ENCODE data around the gene BMP8B. TPM values are rescaled to one million over a fixed set of nuclear protein-coding genes. Genes with fewer than 3 reads are reported as not detected.
"Not testable (repeated sequence)": the region's sequence is repeated elsewhere in the genome, so short reads cannot be mapped to it uniquely, and the experiment has no call there.

BMP8B gene
- total RNA-seq, 1 experiment from 2014 or later, result 1.7 TPM

DNA sequence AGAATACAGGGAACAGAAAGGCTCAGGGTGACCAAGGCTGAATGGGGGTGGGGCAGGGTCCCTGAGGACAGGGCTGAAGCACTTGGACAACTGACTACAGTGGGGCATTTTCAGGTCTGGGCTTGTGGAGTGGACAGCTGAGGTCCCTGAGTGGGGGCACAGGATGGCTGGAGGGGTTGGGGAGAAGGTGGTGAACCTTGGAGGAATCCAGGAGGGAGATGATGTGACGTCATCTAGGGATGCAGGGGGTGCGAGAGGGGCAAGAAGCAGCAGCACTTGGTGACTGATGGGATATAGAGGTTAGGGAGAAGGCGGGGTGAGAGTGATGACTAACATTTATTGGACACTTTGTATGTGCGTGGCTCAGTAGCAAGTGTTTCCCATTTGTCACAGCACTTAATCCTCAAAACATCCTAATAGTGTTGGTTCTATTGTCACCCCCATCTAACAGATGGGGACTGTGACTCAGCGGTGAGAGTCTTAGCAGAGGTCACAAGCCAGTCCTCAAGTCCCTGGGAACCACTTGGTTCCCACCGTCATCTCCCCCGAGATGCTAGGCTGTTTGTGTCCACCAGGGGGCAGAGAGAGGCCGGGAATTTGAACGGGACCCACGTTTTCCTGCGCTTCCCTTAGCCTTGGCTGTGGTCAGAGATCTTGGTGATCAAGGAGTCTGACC lies 27.9 kb upstream of the BMP8B start:
- DNase-seq (ENCODE audit: extremely low read depth, low read depth), result peak; percentile 47

DNA sequence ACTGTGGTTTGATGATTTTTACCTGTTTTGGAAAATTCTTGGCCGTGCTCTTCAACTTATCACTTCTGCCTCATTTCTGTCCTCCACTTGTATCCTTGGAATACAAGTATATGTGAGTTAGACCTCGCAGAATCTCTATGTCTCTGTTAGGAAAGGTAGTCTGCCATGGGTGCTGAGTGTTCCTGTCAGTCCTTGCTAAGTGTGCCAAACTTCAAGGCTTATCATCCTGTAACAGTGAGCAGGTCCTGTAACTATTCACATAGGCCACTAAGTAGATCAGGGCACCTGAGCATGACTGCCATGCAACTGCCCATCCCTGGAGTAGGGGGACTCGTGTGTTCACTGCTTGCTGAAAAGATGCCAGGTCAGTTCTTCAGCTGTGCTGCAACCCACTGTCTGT lies 24.2 kb upstream of the BMP8B start:
- no peak for DNase-seq (ENCODE audit: extremely low read depth, low read depth)

DNA sequence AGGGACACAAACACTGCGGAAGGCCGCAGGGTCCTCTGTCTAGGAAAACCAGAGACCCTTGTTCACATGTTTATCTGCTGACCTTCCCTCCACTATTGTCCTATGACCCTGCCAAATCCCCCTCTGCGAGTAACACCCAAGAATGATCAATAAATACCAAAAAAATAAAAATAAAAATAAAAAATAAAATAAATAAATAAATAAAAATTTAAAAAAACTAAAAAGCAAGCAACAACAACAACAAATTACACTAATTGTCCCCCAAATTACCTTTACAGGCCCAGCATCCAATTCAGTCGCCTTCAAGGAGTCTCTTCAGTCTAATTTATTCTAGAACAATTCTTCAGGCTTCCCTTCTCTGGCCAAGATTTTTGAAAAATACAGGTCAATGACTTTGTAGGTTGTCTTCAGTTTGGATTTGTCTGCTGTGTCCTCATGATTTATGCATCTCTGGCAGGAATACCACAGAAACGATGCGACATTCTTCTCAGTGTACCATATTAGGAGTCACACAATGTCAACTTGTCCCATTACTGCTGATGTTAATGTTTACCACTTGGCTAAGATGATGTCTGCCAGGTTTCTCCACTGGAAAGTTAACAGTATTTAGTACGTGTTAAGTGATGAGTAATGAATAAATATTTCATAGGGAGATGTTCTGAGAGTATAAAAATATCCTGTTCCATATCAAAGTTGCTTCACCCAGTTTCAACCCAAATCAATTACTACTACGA lies 20.3 kb upstream of the BMP8B start:
- no peak for DNase-seq (ENCODE audit: extremely low read depth, low read depth)

DNA sequence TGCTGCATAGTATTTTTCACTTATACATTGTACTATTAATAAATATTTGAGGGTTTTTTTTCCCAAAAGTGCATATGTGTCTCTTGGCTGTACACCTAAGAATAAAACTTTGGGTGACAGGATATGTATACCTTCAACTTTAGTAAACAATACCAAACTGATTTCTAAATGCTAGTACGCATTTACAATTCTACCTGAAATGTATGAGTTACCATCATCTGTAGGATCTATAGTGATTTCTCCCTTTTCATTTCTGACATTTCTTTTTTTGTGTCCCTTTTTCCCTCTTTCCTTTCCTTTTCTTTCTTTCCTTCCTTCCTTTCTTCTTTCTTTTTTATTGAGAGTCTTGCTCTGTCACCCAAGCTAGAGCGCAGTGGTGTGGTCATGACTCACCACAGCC lies 16.7 kb upstream of the BMP8B start:
- DNase-seq (ENCODE audit: extremely low read depth, low read depth), result no peak

DNA sequence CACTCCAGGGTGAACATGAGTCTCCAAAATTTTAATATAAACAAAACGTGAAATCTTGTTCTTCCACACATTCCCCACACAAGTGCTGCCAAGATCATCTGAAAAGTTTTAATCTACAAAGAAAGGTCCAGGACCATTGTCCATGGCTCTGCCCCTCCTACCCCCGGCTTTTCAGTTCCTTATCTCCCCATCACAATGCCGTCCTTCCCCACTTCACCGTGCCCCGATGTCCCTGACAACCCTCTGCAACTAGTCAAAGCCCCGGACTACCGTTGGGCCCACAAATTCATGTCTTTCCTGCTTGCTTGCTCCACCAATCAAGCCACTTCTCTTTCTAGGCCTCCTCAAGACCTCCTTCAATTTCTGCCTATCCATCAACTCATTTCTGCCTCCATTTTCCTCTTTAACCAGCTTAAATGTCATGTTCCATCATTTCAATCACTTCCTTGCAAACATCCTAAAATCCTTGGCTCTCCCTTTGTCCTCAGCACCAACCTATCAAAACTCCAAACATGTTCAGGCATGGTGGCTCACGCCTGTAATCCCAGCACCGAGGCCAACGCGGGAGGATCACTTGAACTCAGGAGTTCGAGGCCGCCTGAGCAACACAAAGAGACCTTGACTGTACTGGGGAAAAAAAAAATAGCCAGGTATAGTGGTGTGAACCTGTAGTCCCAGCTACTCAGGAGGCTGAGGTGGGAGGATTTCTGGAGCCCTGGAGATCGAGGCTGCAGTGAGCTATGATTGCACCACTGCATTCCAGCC lies 14.0 kb upstream of the BMP8B start:
- DNase-seq (ENCODE audit: extremely low read depth, low read depth), result no peak

DNA sequence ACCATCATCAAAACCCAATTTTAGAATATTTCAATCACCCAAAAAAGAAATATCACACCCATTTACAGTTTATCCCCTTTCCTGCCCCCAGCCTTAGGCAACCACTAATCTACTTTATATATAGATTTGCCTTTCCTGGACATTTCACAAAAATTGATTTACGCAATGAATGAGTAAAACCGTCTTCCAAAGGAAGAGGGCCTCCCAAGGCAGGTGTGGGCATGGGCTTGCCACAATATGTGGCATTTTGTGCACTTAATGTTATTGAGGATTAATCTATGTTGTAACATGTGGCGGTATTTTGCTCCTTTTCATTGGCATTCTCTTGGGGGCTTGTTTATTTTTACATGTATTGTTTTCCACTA lies 11.8 kb upstream of the BMP8B start:
- DNase-seq (ENCODE audit: extremely low read depth, low read depth), result no peak

DNA sequence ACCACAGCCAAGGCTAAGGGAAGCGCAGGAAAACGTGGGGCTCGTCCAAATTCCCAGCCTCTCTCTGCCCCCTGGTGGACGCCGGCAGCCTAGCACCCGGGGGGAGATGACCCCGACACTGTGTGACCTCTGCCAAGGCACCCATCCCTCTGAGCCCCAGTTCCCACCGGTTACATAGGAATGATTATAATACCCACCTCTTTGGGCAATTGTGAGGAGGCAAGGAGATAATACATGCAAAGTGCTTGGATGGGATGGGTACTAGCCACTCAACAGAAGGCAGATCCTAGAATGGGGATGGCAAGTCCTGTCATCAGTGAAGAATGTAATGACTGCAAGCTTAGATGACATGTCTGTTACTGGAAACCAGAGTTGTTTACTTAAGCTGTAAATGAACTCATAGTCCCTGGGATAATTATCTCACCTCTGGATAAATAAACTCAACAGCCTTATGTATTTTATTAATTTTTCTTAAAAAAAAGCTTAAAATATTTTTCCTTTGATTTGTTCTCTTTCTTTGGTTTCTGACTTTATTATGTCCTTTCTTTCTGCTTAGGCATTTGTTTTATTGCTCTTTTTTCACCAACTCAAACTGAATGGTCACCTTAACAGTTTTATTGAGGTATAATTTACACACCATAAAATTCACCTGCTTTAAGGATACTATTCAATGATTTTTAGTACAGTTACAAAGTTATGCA lies 11.3 kb upstream of the BMP8B start:
- peak; percentile 57 for DNase-seq (ENCODE audit: extremely low read depth, low read depth)

DNA sequence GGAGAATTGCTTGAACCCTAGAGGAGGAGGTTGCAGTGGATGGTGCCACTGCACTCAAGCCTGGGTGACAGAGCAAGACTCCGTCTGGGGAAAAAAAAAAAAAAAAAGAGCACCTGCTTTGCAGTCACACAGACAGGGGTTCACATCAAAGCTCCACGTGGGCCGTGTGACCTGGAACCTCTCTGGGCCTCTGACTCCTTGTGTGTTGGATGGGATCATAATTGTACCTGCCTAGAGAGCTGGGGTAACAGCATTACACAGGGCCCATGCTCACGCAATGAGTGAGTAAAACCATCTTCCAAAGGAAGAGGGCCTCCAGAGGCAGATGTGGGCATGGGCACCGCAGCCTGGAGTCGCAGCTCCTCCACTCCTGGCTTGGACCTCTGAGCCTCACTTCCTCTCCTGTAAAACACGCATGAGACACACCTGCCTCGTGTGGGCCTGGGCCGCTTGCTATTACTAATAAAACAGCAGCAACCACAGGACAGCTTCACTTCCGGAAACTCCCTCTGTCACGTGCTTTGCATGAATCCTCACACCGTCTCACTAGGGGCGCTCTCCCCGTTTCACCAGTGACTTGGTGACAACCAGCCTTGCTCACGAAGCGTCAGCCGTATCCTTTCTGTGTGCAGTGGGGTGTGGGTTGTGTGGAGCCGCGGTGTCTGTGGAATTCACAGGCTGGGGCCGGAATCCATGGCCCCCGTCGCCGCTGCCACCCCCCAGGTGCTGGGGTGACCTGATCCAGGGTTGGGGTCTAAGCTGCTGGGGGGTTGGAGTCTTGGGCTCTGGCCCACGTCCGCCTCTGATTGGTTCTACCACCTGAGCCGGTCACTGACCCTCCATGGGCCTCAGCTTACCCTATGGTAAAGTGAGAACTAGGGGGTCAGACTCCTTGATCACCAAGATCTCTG lies 10.4 kb upstream of the BMP8B start:
- peak; percentile 86 for DNase-seq (ENCODE audit: extremely low read depth, low read depth)

DNA sequence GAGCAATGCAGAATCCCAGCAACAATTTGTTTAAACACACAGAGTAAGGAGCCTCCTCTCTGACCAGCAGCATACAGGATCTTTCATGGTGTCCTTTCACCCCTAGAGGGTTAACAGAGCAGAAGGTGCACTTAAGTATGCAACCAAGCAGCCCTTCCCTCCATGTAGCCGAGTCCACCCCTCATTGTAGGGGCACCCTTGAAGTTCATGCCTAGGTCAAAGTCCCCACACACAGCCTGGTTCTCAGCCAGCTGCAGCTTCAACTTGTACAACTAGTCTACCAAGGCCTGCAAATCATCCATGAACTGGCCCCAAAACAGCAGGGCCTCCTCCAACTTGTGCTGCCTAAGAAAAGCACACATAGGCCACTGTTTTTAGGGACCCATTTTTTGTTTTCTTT lies 7.0 kb upstream of the BMP8B start:
- no peak for DNase-seq (ENCODE audit: extremely low read depth, low read depth)

DNA sequence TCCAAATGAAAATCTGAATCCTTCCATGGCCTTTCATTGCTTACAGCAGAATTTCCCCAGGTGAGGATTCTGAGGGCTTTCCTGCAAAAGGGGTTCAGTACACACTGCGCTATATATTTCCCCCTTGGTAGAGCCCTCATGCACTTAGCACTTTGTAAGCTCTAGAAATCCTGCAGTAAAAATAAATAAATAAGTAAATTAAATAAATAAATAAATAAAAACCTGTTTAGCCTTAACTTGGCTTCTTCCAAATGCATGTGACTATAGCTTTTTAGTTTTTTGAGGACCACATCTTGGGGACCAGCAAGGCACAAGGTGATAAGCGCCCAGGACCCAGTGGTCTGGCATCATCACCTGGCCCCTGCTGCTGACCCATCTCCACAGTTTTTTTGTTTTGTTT lies 3.2 kb upstream of the BMP8B start:
- DNase-seq (ENCODE audit: extremely low read depth, low read depth), result no peak

DNA sequence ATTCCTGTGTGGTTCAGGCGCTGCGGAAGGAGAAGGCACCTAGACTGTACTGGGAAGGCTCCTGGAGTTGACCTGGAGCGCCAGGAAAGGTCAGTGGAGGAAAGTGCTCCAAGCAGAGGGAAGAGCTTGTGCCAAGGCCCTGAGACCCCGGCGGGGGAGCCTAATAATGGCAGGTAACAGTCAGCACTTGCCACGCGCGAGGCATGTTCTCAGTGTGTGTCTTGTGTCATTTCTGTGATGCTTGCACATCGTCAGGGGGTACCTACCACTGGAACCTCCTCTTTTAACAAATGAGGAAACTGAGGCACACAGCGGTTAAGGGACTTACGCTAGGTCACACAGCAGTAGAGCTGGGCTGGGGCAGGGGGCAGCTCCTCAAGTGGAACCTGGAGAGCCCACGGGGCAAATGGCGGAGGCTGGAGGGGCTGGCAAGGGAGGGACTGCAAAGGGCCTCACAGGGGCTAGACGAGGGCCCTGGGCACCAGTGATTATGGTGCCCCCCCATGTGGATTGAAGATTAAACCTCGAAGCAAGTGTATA lies 976 bp upstream of the BMP8B start:
- no peak for DNase-seq (ENCODE audit: extremely low read depth, low read depth)

DNA sequence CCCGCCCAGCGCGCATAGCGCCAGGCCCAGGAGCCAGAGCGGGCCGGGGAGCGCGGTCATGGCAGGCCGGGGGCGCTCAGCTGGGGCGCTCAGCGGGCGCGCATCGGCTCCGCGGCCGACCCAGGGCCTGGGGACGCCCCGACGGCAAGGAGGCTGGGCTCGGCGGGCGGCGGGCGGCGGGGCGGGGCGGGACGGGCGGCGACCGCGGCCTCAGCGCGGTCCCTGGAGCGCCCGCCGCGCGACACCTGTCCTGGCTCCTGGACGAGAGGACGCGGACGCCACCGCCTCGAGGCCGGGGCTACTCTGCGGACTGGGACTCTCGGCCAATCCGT lies 273 bp downstream of the BMP8B start:
- DNase-seq (ENCODE audit: extremely low read depth, low read depth), result no peak

DNA sequence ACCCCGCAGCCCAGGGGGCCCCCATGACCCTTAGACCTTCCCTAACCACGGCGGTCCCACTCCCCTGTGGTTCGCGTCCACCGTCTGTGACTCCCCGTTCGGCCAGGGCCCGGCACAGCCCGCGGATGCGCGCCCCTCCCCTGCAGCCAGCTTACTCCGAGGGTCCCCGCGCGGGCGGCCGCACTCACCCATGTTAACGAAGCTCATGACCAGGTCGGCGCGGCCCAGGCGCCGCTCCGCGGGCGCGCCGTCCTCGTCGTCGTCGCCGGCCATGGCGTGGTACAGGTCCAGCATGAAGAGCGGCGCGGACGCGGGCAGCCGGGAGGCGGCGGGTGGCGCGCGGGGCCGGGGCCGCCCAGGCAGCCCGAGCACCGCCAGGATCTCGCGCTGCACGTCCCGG lies 701 bp downstream of the BMP8B start:
- not testable (repeated sequence) for DNase-seq (ENCODE audit: extremely low read depth, low read depth)

DNA sequence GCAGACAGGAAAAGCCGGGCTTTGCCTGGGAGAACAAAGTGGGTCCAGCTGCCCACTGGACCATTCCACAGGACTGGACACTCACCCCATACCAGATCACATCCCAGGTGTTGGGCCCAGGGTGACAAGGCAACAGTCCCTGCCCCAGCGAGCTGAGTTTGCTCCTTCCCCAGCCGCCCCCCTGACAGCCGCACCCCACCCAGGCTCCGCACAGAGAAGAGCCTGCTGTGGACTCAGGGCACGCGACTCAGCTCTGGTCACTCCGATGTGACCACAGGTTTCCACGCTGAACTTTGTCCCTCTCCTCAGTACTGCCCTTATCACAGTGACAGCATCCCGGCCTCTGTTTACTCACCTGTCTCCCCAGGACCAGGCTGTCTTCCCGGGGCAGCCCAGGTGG lies 1.2 kb downstream of the BMP8B start:
- no peak for DNase-seq (ENCODE audit: extremely low read depth, low read depth)

DNA sequence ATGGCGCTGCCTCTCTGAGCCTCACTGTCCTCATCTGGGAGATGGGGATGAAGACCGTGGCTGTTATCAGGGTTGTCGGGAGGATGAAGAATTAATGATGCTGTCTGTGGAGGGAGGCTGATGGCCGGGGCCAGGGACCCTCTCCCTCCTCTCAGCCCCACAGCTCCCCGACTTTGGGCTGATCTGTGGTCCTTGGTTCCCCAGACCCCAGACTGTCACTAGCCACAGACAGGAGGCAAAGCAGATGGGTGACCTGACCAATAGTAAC lies 1.6 kb downstream of the BMP8B start:
- not testable (repeated sequence) for DNase-seq (ENCODE audit: extremely low read depth, low read depth)

DNA sequence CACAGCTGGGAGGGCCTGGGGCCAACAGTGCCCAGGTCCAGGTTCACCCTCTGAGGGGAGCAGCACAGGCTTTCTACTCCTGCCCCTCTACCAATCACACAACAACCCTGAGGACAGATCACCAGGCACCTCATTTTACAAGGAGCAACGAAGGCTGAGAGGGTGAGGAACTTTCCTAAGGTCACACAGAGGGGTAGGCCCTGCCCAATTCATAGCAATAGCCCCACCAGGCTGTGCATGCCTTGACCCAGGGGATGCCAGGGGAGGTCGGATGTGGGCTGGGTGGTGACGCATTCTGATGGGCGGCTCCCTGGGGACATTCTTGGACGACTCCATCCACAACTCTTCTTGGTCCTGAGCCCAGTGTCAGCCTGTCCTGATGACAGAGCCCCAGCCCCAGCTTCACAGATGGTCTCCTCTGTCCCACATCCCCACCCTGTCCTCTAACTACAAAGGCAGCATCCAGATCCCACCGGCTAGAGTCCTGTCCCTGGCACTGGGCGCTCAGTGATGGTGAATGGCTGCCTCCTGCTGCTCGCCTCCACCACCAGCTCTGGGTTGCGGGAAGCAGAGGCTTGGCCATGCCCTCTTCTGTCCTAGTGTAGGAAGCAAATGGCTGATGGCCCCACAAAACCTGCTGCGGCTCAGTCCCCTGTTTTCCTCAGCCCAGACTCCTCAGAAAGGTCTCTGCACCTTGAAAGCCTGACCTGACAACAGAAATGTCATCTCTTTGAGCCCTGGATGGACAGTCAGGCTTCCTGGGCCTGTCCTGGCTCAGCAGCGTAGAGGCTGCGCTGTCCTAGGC lies 2.2 kb downstream of the BMP8B start:
- DNase-seq (ENCODE audit: extremely low read depth, low read depth), result not testable (repeated sequence)

DNA sequence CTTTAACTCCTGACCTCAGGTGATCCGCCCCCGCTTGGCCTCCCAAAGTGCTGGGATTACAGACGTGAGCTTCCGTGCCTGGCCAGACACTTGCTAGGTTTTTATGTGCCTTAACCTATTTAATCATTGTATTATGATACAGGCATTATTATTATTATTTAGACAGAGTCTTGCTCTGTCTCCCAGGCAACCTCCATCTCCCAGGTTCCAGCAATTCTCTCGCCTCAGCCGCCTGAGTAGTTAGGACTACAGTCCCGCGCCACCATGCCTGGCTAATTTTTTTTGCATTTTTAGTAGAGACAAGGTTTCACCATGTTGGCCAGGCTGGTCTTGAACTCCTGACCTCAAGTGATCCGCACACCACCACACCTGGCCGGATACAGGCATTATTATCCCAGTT lies 6.0 kb downstream of the BMP8B start:
- DNase-seq (ENCODE audit: extremely low read depth, low read depth), result not testable (repeated sequence)

DNA sequence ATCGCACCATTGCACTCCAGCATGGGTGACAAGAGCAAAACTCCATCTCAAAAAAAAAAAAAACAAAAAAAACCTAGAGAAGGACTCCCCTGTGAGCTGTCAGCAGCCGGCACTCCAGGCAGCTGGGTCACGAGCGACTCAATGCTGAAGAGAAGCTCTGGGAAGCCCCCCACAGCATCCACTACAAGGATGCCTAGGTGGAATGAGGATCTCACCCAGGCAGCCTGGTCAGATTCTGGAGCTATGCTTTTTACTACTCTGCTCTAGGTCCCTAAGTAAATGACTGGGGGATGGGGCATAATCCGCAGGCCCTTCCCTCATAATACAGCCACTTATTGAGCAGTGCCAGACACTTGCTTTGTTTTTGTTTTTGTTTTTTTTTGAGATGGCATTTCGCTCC lies 6.6 kb downstream of the BMP8B start:
- DNase-seq (ENCODE audit: extremely low read depth, low read depth), result no peak

DNA sequence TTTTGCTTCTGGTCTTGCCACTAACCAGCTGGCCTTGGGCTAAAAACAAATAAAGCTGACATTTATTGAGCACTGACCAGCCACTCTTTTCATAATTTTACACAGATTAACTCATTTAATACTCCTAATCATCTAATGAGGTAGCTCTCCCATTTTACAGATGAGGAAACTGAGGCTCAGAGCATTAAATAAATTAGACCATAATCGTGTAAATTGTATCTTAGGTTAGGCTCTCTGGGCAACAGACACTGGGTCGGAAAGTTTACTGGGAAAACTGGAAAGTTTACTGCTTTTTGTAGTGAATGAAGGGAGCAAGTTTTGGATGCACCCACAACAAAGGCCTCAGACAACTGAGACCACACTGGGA lies 7.3 kb downstream of the BMP8B start:
- no peak for DNase-seq (ENCODE audit: extremely low read depth, low read depth)

DNA sequence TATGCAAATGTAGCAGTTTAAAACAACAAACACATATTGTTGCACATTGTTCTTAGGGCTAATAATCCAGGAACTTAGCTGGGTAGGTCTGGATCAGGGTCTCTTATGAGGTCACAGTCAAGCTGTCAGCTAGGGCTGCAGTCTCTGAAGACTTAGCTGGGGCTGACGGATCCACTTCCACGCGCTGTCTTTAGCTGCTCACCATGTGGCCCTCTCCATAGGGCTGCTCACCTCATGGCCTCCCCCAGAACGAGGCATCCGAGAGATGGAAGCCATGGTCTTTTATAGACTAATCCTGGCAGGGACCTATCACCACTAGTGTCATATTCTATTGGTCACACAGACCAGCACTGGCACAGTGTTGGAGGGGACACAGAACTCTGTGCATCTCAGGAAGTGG lies 8.8 kb downstream of the BMP8B start:
- DNase-seq (ENCODE audit: extremely low read depth, low read depth), result no peak
